Astrocyte (in vitro differentiated cells and primary cell): ENCODE data around the gene PPP1R14C.

Experiments used
- CTCF ChIP-seq: IDR thresholded peaks from 2 replicates; pipeline ENCODE4 v1.5.1; 2011; ENCODE audit warnings: low read depth, mild to moderate bottlenecking, inconsistent platforms, low read length, moderate library complexity; ENCODE audit not compliant: insufficient read depth
- EZH2 ChIP-seq: IDR thresholded peaks from 2 replicates; pipeline ENCODE4 v1.6.1; 2012; ENCODE audit warnings: mild to moderate bottlenecking, low read length, inconsistent platforms; ENCODE audit not compliant: insufficient read depth

- TF ChIP-seq EZH2 (no peak), CTCF (no peak)
Observed at GRCh38 chr6:150266309-150266708, 123.5 kb downstream of the PPP1R14C start.
